ENCODE results near the gene MRO.

GRCh38 chr18:50793641-50794565, 25.9 kb downstream of the MRO start:
- no peak for TF ChIP-seq POLR2A (IDR thresholded peaks at IDR 0.05; ENCODE audit: low read depth, low read length)
- no peak for TF ChIP-seq YY1 (IDR thresholded peaks at IDR 0.05; ENCODE audit: low read depth, low read length)
- TF ChIP-seq PAX8 (IDR thresholded peaks at IDR 0.05): no peak
- TF ChIP-seq TARDBP (IDR thresholded peaks at IDR 0.05; ENCODE audit: borderline replicate concordance): no peak
- TF ChIP-seq EZH2 (IDR thresholded peaks at IDR 0.05; ENCODE audit: borderline replicate concordance, control insufficient read depth, low read depth, low read length): no peak
- no peak for TF ChIP-seq HCFC1 (IDR thresholded peaks at IDR 0.05; ENCODE audit: low read length)
- TF ChIP-seq, protein P1, sequence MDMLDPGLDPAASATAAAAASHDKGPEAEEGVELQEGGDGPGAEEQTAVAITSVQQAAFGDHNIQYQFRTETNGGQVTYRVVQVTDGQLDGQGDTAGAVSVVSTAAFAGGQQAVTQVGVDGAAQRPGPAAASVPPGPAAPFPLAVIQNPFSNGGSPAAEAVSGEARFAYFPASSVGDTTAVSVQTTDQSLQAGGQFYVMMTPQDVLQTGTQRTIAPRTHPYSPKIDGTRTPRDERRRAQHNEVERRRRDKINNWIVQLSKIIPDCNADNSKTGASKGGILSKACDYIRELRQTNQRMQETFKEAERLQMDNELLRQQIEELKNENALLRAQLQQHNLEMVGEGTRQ (IDR thresholded peaks at IDR 0.05; ENCODE audit: borderline replicate concordance, low read depth, low read length): no peak
- no peak for TF ChIP-seq ATF3 (IDR thresholded peaks at IDR 0.05; ENCODE audit: borderline replicate concordance, extremely low read depth, low read depth, low read length)
